Measurements from ENCODE around the gene THADA.

THADA gene

GRCh38 chr2:43267381-43267780 is 328.5 kb downstream of the THADA start:
- Histone ChIP-seq H3K27me3 (ENCODE audit: insufficient read depth, low read depth, severe bottlenecking) (no peaks in the 10 kb centered on the region), H3K9me3 (ENCODE audit: severe bottlenecking) (no peaks in the 10 kb centered on the region), H3K4me3 (ENCODE audit: low read depth, low read length) (no peak overlapping the region), H3K27ac (no peak overlapping the region), H3K36me3 (no peaks in the 10 kb centered on the region; the same call in none of the 2 replicates)
- TF ChIP-seq CTCF (IDR thresholded peaks at IDR 0.05; ENCODE audit: low read depth, low read length): no peak
- DNase-seq: no peak

- no peaks in the 10 kb centered on the region for H3K9me3 ChIP-seq (ENCODE audit: severe bottlenecking)
- H3K27me3 ChIP-seq (ENCODE audit: insufficient read depth, low read depth, severe bottlenecking): no peaks in the 10 kb centered on the region
- H3K36me3 ChIP-seq: no peaks in the 10 kb centered on the region; the same call in none of the 2 replicates
- no peak for TF ChIP-seq CTCF (IDR thresholded peaks at IDR 0.05; ENCODE audit: low read depth, low read length)
- DNase-seq: no peak
- H3K4me3 ChIP-seq (ENCODE audit: low read depth, low read length): no peak overlapping the region
- H3K27ac ChIP-seq: no peak overlapping the region
These were observed 329.1 kb downstream of the THADA start for GRCh38 chr2:43266711-43267111.

GRCh38 chr2:43265421-43265820 is 330.4 kb downstream of the THADA start:
- Histone ChIP-seq H3K9me3 (ENCODE audit: severe bottlenecking) (no peaks in the 10 kb centered on the region), H3K4me3 (ENCODE audit: low read depth, low read length) (no peak overlapping the region), H3K36me3 (no peaks in the 10 kb centered on the region; the same call in 1 of the 2 replicates), H3K27me3 (ENCODE audit: insufficient read depth, low read depth, severe bottlenecking) (no peaks in the 10 kb centered on the region), H3K27ac (no peak overlapping the region)
- no peak for DNase-seq
- no peak for TF ChIP-seq CTCF (IDR thresholded peaks at IDR 0.05; ENCODE audit: low read depth, low read length)

GRCh38 chr2:43265001-43265400 is 330.8 kb downstream of the THADA start:
- TF ChIP-seq CTCF (IDR thresholded peaks at IDR 0.05; ENCODE audit: low read depth, low read length): no peak
- Histone ChIP-seq H3K9me3 (ENCODE audit: severe bottlenecking) (no peaks in the 10 kb centered on the region), H3K4me3 (ENCODE audit: low read depth, low read length) (no peak overlapping the region), H3K27ac (no peak overlapping the region), H3K27me3 (ENCODE audit: insufficient read depth, low read depth, severe bottlenecking) (no peaks in the 10 kb centered on the region), H3K36me3 (no peaks in the 10 kb centered on the region; the same call in 1 of the 2 replicates)
- no peak for DNase-seq

GRCh38 chr2:43262951-43263350 is 332.9 kb downstream of the THADA start:
- no peak for DNase-seq

More at GRCh38 chr2:43262951-43263350, 332.9 kb downstream of the THADA start:
- Histone ChIP-seq H3K9me3 (ENCODE audit: severe bottlenecking) (no peaks in the 10 kb centered on the region), H3K27ac (no peak overlapping the region), H3K36me3 (no peaks in the 10 kb centered on the region), H3K4me3 (ENCODE audit: low read depth, low read length) (no peak overlapping the region), H3K27me3 (ENCODE audit: insufficient read depth, low read depth, severe bottlenecking) (no peaks in the 10 kb centered on the region)
- TF ChIP-seq CTCF (IDR thresholded peaks at IDR 0.05; ENCODE audit: low read depth, low read length): no peak

All from WERI-Rb-1 (cell line).